GM21737 (cell line): Measurements from ENCODE around the gene FRMD3.

Experiments used
- ATAC-seq: cut with Tn5 transposase; IDR thresholded peaks from one replicate; pipeline ENCODE4 v1.9.1; 2021; ENCODE audit warnings: mild to moderate bottlenecking, moderate library complexity; ENCODE audit not compliant: unreplicated experiment

The FRMD3 gene

DNA sequence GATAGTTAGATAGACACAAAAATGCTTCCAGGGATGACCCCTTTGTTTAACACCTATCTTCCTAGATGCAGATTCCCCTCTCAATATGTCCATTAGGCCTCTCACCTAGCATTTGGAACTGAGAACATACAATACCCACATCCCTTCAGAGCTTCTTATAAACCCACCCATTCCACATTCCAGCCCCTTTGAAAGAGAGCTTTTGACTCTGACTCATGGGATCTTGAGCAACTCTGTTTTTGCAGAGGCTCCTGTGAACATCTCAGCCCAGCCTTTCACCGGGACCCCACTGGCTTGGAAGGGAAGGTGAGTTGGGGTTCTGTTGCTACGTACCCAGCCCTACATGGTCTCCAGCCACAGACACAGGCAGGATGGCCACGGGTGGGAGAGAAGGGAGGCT, 195.5 kb downstream of the FRMD3 start:
- no peak for ATAC-seq

DNA sequence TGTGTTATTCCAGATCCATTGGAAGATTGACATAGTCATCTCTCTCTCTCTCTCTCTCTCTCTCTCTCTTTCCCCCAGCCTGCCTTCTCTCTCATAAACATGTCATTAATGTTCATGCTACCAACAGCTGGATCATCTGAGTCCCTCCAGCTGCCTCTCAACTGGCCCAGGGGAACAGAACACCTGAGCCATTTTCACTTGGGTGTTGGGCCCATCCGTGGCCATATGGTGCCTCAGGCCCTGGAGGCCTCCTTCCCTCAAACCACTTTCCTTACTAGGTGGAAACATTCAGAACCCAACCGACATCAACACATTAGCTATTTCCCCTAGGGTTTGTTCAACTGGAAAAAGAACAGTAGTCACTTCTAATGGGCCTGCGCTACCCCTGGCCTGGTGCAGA, 196.2 kb downstream of the FRMD3 start:
- no peak for ATAC-seq

DNA sequence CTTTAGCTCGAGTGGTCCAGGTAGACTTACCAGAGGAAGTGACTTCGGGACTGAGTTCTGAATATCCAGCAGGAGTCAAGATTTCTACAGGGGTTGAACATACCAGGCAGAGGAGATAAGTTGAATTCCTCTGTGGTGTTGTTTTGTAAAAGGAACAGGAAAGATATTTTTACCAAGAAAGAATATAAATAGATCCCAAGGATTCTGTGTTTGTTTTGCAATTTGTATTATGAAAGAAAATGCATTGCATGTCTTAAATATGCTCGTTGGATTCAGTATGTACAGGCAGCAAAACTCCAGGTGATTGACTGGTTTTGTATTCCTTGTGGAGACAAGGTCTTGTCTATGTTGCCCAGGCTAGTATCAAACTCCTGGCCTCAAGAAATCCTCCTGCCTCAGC, 197.8 kb downstream of the FRMD3 start:
- no peak for ATAC-seq

DNA sequence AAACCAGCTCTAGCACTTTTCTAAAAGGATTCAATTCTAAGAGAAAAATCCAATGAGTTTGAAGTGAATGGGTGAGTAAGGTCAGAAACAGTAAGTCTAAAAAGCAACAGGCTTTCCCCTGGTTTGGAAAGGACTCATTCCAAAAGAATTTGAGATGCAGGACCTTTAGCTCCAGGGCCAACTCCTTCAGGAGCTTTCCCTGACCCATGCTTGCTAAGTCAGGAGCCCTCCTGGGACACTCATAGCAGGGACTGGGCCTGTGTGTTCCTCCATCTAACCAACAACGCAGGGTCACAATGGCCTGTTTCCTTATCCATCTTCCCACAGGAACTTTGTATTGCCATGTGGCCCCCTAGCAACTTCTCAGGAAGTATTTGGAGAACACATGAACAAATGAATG, 198.8 kb downstream of the FRMD3 start:
- ATAC-seq, result no peak

DNA sequence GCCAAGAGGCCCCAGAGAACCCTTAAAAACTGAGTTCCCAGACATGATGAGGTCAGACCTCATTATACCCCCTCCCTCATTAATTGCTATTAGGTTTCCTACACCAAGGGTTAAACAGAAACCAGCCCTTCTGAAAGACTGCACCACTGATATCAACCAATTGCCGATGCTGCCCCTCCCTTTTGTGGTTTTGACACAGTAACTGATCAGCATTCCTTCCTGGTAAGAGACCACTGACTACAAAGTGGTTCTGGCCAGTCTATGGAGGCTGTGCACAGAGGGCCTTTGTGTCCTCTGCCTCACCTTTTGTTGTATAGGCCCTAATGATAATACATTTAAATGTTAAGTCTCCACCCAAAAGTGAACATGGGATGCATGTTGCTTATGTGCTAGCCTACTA, 201.5 kb downstream of the FRMD3 start:
- no peak for ATAC-seq

DNA sequence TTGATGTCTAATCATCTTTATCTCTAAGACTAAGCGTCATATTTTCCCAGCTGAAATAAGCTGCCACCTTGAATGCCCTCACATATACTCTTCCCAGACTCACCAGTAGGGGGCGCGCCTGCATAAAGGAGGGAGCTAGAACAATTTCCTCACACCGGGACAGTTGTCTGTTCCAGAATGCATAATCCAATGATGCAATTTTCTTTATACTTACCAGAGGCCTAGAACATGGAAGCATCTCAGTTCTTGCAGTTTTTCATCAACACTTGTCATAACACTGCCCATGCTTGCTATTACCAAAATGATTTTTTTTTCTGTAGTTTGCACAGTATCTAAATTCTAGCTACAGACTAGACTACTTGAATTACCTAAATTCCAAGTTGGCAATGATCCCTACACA, 203.9 kb downstream of the FRMD3 start:
- ATAC-seq, result no peak

DNA sequence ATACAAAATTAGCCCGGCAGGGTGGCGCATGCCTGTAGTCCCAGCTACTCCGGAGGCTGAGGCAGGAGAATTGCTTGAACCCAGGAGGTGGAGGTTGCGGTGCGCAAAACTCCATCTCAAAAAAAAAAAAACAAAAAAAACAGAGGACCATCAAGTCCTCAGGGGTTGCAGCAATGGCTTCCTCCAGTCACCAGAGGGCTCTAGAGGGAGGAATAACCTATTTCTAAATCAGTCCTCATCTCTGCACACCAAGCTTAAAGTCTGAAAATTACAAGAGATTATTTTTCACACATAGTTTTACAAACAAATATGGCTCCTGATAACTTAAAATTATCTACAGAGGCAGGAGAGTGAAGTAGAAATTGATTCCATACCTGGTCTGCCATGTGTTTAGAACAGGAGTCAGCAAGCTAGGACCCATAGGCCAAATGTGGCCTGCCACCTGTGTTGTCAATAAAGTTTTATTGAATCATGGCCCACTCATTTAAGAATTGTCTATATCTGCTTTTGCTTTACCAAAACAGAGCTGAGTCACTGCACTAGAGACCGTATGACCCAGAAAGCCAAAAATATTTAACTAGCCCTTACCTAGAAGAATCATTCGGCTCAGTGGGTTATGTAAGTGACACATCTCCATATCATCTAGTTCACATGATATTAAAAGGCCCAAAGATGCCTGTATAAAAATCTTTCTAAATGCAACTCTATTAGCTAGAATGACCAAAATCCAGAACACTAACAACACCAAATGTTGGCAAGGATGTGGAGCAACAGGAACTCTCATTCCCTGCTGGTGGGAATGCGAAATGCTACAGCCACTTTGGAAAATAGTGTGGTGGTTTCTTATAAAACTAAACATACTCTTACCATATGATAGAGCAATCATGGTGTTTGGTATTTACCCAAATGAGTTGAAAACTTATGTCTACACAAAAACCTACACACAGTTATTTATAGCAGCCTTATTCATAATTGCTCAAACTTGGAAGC, 207.7 kb downstream of the FRMD3 start:
- ATAC-seq, result no peak

DNA sequence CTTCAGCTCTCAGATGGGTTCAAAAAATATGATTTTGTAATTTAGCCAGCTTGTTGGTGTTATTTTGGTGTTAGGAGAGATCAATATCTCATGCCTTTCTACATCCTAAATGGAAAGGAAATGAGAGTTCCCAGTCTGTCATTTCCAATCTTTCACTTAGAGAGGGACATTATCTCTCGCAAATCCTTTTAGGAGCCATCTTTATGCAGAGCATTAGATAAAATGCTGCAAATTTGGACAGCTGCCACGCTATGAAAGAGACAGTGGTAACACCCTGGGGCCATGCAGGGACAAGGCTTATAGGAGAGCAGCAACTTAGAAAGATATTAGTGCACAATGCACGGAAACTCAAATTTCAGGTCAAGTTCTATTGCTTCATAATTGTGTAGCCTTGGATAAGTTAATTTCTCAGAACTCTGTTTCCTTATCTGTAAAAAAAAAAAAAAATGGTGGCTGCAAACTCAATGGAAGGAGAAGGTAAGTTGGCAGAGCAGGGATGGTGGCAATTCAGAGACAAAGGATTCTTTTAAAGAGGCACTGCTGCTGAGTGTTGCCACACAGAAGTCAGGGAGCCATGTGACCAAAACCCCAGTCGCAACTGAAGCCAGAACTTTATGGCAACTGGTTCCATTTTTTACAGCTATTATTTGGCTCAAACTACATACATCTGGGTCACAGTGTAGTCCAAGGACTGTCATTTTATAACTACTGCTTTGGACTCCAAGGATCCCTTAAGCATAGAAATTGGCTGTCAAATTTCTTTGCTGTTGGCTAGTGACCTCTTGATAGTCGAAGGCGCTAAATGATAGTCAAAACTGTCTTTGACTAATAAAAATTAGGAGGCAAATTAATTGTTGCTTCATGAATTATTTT, 210.2 kb downstream of the FRMD3 start:
- no peak for ATAC-seq

DNA sequence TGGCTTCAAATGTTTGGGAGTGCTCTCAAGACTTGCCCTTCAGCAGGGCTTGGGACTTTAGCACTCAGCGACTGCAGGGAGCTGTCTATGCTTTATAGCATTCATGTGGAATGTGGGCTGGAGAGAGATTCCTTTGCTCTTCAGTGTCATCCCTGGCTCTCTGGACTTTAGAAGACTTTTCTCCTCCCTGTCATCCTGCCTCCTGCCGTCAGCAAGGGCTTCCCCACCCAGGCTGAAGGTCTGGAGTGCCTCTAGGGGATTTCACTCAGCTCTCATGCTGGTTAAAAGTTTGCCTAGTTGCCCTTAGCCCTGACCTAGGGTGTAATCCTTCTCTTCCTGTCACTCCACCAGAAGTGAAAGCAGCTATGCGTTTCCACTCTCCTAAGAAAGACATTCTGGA, 210.9 kb downstream of the FRMD3 start:
- ATAC-seq, result no peak

DNA sequence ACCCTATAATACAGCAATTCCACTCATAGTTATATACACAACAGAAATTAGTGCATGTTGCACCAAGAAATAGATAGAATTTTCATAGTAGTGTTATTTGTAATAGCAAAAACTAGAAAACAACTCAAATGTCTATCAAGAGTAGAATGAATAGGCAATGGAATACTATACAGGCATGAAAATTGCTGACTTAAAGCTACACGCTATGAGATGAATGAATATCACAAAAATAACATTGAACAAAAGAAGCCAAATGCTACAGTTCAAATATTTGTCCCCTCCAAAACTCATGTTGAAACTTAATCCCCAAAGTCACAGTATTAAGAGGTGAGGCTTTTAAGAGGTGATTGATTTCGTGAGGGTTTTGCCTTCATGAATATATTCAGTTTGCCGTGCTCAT, 215.1 kb downstream of the FRMD3 start:
- ATAC-seq, result no peak

DNA sequence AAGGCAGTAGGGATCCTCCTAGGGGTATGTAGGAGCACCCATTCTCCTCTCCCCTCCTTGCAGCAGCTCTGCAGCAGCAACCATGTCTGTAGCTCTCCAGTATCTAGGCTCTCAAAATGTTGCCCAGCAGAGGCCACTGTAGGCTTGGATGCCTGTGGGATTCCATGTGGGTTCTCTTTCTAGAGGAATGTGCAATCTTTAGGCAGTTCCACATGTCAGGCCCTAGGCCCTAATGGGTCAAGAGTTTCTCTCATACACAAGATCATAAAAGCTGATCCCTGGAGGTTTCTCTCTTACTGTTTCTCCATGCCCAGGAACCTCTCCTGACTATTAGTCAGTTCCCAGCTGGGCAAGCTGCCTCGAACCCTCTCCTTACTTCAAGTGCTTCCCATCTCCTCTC, 215.8 kb downstream of the FRMD3 start:
- ATAC-seq, result no peak

DNA sequence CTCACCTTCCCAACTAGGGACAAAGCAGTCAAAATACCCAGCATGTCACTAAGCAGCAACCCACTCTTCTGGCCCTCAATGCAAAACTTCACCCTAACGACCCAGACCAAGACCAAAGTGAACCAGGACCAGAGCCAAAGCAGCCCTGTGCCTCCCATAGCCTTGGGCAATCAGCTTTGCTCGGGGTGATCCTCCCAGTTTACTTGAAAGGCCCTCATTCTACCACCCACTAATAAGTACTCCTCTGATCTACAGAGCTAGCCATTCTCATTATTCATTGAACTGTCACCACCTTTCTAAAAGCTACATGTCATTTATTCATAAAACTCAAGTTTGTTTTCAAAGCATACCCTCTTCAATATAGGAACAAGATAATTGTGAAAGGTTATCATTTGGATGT, 221.0 kb downstream of the FRMD3 start:
- ATAC-seq, result no peak

DNA sequence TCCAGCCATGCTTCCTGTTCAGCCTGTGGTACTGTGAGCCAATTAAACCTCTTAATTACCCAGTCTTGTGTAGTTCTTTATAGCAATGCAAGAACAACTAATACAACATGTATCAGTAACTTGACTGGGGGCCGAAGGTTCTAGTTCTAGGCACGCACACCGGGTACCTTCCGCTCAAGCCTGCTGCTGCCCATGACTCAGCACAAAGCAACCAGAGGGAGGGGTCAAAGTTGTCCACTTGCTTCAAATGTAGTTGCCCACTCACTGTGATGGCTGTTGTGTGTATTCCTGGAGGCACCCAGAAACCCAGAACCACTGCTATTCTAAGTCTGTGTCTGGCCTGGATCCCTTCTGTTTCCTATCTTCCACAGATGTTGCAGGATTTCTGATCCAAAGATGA, 222.6 kb downstream of the FRMD3 start:
- no peak for ATAC-seq

DNA sequence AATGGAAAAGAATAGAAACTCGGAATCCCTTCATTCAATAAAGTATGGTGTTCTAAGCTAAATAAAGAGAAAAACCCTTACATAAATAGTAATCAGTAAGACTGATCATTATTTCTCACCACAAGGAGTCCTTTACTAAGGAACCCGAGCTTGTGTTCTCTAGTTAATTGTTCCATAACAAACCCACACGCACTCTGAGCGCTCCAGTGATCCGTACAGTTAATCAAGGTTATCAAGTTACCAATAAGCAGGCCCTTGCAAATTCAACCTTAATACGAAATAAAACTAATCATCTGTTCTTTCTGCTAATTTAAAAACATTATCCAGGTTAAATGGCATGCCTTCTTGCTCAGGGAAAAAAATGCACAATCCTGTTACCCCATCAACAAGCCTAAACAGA, 224.4 kb downstream of the FRMD3 start:
- no peak for ATAC-seq

DNA sequence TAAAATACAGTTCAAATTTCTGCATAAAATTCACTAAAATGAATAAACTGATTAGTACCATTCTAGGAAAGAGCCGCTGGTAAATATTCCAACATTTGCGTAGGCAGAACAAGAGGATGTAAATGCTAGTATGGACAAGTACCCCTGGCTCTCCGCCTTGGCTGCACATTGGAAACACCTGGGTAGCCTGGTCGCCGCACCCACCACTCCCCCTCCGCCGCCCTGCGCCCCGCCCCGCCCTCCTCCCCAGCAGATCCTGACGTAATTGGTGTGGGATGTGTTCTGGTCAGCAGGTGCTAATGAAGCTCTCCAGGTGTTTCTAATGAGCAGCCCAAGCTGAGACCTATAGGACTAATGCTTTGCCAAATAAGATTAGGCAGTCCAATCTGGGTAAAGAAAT, 225.7 kb downstream of the FRMD3 start:
- no peak for ATAC-seq

DNA sequence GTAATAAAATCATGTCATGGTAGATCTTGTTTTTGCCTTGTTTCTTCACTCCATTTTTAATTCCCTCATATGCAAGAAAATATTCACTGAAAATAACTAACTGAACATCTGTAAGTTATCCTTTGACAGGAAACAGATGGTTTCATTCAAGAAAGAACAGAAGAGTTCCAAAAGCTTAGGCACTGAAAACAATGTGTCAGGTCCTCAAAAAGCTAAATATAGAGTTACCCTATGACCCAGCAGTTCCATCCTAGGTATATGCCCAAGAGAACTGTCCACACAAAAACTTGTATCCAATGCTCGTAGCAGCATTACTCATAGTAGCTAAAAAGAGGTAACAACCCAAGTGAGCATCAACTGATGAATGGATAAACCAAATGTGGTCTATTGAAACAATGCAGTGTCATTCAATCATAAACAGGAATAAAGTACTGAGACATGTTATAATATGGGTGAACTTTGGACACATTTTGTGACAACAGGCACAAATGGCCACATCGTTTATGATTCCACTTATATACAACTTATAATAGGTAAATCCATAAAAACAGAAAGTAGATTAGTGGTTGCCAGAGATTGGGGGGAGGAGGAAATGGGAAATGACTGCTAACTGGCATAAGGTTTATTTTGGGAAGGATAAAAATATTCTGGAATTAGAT, 231.0 kb downstream of the FRMD3 start:
- no peak for ATAC-seq

DNA sequence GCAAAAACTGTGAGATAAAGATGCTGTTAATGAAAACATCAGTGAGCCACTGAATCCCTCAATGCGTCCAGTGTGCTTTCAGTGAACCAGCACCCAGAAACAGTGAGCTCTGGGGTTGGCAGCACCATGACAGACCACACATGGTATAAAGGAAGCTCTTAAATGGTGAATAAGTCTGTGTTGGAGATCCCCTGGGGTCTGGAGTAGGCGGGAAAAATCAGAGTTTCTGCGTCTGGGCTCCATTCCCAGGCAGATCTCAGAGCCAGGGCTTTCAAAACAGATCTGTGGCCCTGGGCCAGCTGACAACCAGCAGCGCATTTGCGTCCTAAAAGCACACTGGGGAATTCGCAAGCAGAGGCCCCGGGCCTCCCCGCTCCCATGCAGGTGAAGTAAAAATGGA, 233.5 kb downstream of the FRMD3 start:
- ATAC-seq, result no peak

DNA sequence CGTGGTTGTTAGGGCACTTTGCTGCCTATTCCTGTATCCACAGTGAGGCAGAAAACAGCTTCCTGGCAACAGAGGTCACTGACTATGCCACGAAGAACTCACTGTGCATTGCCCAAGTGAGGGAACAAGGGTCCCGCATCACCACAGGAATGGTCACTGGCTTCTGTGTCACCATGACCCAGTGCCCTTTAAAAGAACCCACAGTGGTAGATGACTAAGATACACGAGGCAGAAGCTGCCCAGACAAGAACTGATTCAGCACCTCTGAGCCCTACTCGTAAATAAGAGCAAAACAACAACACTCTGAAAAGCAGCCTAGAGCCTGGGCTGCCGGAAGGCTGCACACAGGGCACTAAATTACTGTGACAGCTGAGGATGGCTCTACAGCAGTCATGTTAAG, 238.6 kb downstream of the FRMD3 start:
- no peak for ATAC-seq

DNA sequence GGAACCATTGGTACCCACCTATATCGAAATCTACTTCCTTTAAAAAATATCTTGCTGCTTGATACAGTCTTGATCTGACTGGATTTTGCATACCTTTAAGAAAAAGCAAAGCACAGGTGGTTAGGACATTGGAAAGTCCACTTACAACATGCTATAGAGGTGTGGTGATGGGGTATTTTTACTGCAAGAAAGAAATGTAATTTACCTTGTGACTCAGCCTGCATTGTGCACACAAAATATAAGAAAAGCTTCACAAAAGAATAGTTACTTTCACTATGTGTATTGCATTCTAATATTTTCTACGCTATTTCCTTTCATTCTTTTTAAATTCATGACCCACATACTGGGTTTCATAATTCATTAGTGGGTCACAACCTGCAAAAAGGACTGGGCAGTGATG, 239.1 kb downstream of the FRMD3 start:
- no peak for ATAC-seq

DNA sequence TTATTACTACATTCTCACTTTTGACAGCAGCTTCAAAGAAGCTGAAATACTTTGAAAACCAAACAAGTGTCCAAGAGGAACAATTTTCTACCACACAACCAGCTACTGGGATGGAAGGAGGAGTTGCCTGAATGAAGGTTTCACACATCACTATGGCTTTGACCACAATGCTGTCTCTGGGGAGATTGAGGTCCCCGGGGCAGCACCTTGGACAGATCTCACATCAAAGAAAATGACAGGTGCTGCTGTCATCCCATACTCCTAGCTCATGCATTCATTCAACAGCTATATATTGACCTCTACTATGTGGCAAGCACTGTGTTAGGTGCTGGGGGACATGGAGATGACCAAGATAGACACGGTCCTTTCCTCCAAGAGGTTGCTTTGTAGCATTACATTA, 242.1 kb downstream of the FRMD3 start:
- no peak for ATAC-seq

DNA sequence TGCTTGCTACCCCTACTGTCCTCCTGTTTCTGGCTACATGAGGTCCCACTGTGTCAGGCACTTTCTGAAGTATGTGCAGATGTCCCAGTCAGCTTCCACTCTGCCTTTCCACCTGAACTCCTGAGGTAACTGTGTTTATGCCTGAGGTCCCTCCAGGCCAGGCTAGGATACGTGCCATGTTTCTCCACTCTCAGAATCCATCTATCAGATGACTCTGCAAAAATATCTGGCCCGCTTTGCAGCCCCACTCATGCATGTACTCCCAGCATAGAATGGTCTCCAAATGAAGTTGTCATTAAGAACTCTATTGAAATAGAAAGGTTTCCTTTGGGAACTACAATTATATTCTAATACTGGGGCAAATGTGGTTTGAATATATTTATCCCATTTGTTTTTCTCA, 243.4 kb downstream of the FRMD3 start:
- no peak for ATAC-seq
